ENCODE results near the gene DBF4.
A peak's percentile ranks its signal among the peaks of the same experiment; 100 is the strongest.
"Not testable (repeated sequence)": the region's sequence is repeated elsewhere in the genome, so short reads cannot be mapped to it uniquely, and the experiment has no call there.

Gene DBF4

DNA sequence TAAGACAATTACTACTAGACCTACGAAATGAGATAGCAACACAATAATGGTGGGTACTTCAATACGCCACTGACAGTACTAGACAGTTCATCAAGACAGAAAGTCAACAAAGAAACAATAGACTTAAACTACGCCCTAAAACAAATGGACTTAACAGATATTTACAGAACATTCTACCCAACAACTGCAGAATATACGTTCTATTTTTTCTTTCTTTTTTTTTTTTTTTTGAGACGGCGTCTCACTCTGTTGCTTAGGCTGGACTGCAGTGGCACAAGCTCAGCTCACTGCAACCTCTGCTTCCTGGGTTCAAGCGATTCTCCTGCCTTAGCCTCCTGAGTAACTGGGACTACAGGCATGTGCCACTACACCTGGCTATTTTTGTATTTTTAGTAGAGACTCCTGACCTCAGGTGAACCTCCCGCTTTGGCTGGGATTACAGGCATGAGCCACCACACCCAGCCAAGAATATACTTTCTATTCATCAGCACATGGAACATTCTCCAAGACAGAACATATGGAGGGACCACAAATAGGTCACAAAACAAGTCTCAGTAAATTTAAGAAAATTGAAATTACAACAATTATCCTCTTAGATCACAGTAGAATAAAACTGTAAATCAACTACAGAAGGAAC, 46.6 kb downstream of the DBF4 start:
- not testable (repeated sequence) for H3K36me3 ChIP-seq (ENCODE audit: control insufficient read depth, insufficient read depth, low read length); H3K27ac ChIP-seq (ENCODE audit: low read depth, low read length); H3K9me3 ChIP-seq (ENCODE audit: control insufficient read depth, insufficient read depth, low read depth, low read length); H3K4me3 ChIP-seq (ENCODE audit: low read depth, low read length); H3K27me3 ChIP-seq (ENCODE audit: control insufficient read depth, insufficient read depth, low read length); H3K9ac ChIP-seq (ENCODE audit: low read length)
- H3K4me1 ChIP-seq (ENCODE audit: control insufficient read depth, insufficient read depth, low read length): peaks cover 12% of the 10 kb centered on the region

GRCh38 chr7:87926581-87927461, 50.5 kb downstream of the DBF4 start:
- H3K27ac ChIP-seq (ENCODE audit: low read depth, low read length): peak overlapping the region; percentile 5; the same call in 1 of the 2 replicates
- H3K27me3 ChIP-seq (ENCODE audit: control insufficient read depth, insufficient read depth, low read length): 0 out of 2 replicates have a peak, but pooled peaks cover 4% of the 10 kb centered on the region
- no peaks in the 10 kb centered on the region for H3K9me3 ChIP-seq (ENCODE audit: control insufficient read depth, insufficient read depth, low read depth, low read length)
- H3K9ac ChIP-seq (ENCODE audit: low read length): peak overlapping the region; percentile 36
- no peaks in the 10 kb centered on the region for H3K36me3 ChIP-seq (ENCODE audit: control insufficient read depth, insufficient read depth, low read length)
- peaks cover 12% of the 10 kb centered on the region for H3K4me1 ChIP-seq (ENCODE audit: control insufficient read depth, insufficient read depth, low read length)
- no peak overlapping the region for H3K4me3 ChIP-seq (ENCODE audit: low read depth, low read length)

GRCh38 chr7:87933605-87933952, 57.3 kb downstream of the DBF4 start:
- no peaks in the 10 kb centered on the region for H3K36me3 ChIP-seq (ENCODE audit: control insufficient read depth, insufficient read depth, low read length)
- H3K27me3 ChIP-seq (ENCODE audit: control insufficient read depth, insufficient read depth, low read length): peaks cover 19% of the 10 kb centered on the region
- H3K9ac ChIP-seq (ENCODE audit: low read length): peak overlapping the region; percentile 5
- H3K4me1 ChIP-seq (ENCODE audit: control insufficient read depth, insufficient read depth, low read length): peaks cover 8% of the 10 kb centered on the region; the same call in 1 of the 2 replicates
- H3K4me3 ChIP-seq (ENCODE audit: low read depth, low read length): peak overlapping the region; percentile 88
- H3K27ac ChIP-seq (ENCODE audit: low read depth, low read length): no peak overlapping the region
- H3K9me3 ChIP-seq (ENCODE audit: control insufficient read depth, insufficient read depth, low read depth, low read length): no peaks in the 10 kb centered on the region

GRCh38 chr7:87933953-87934698, 57.8 kb downstream of the DBF4 start, which contains the start of gene ADAM22:
TSS of gene ADAM22 (plus strand) at chr7:87934251. CDS start at chr7:87934466, 215 bp downstream.
- no peaks in the 10 kb centered on the region for H3K9me3 ChIP-seq (ENCODE audit: control insufficient read depth, insufficient read depth, low read depth, low read length)
- peak within 1 kb of the TSS; percentile 80 for H3K9ac ChIP-seq (ENCODE audit: low read length)
- no peaks in the 10 kb centered on the region for H3K36me3 ChIP-seq (ENCODE audit: control insufficient read depth, insufficient read depth, low read length)
- peaks cover 19% of the 10 kb centered on the region for H3K27me3 ChIP-seq (ENCODE audit: control insufficient read depth, insufficient read depth, low read length)
- H3K4me3 ChIP-seq (ENCODE audit: low read depth, low read length): peak within 1 kb of the TSS; percentile 88
- H3K4me1 ChIP-seq (ENCODE audit: control insufficient read depth, insufficient read depth, low read length): peaks cover 8% of the 10 kb centered on the region; the same call in 1 of the 2 replicates
- no peak within 1 kb of the TSS for H3K27ac ChIP-seq (ENCODE audit: low read depth, low read length)

- Histone ChIP-seq H3K4me1 (ENCODE audit: control insufficient read depth, insufficient read depth, low read length) (peaks cover 8% of the 10 kb centered on the region; the same call in 1 of the 2 replicates), H3K9ac (ENCODE audit: low read length) (peak overlapping the region; percentile 23), H3K36me3 (ENCODE audit: control insufficient read depth, insufficient read depth, low read length) (no peaks in the 10 kb centered on the region), H3K4me3 (ENCODE audit: low read depth, low read length) (peak overlapping the region; percentile 88), H3K9me3 (ENCODE audit: control insufficient read depth, insufficient read depth, low read depth, low read length) (no peaks in the 10 kb centered on the region), H3K27ac (ENCODE audit: low read depth, low read length) (no peak overlapping the region), H3K27me3 (ENCODE audit: control insufficient read depth, insufficient read depth, low read length) (peaks cover 19% of the 10 kb centered on the region)
Measured at GRCh38 chr7:87934699-87935383, 58.5 kb downstream of the DBF4 start.

DNA sequence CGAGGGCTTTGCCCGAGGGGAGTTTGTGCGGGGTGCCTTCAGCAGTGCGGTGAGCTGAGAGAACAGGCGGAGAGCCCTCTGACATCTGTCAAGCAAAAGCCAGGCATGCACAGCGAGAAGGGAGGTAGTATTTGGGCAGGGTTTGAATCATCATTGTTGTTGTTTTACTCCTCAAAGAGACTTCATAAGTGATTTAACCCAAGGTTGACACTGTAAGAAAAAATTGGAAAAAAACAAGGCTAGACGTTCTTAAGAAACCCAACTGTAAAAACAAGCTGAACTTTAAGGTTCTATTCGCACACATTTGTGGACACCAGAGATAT, 59.1 kb downstream of the DBF4 start:
- Histone ChIP-seq H3K4me3 (ENCODE audit: low read depth, low read length) (peak overlapping the region; percentile 88), H3K9ac (ENCODE audit: low read length) (no peak overlapping the region), H3K27me3 (ENCODE audit: control insufficient read depth, insufficient read depth, low read length) (peaks cover 16% of the 10 kb centered on the region), H3K4me1 (ENCODE audit: control insufficient read depth, insufficient read depth, low read length) (peaks cover 8% of the 10 kb centered on the region; the same call in 1 of the 2 replicates), H3K9me3 (ENCODE audit: control insufficient read depth, insufficient read depth, low read depth, low read length) (no peaks in the 10 kb centered on the region), H3K27ac (ENCODE audit: low read depth, low read length) (no peak overlapping the region), H3K36me3 (ENCODE audit: control insufficient read depth, insufficient read depth, low read length) (no peaks in the 10 kb centered on the region)

GRCh38 chr7:87941138-87941537, 64.8 kb downstream of the DBF4 start:
- no peak overlapping the region for H3K9ac ChIP-seq (ENCODE audit: low read length)
- no peaks in the 10 kb centered on the region for H3K36me3 ChIP-seq (ENCODE audit: control insufficient read depth, insufficient read depth, low read length)
- H3K4me1 ChIP-seq (ENCODE audit: control insufficient read depth, insufficient read depth, low read length): no peaks in the 10 kb centered on the region
- H3K4me3 ChIP-seq (ENCODE audit: low read depth, low read length): no peak overlapping the region
- H3K9me3 ChIP-seq (ENCODE audit: control insufficient read depth, insufficient read depth, low read depth, low read length): no peaks in the 10 kb centered on the region
- H3K27ac ChIP-seq (ENCODE audit: low read depth, low read length): no peak overlapping the region
- H3K27me3 ChIP-seq (ENCODE audit: control insufficient read depth, insufficient read depth, low read length): no peaks in the 10 kb centered on the region

GRCh38 chr7:87944547-87944946, 68.3 kb downstream of the DBF4 start:
- Histone ChIP-seq H3K36me3 (ENCODE audit: control insufficient read depth, insufficient read depth, low read length) (no peaks in the 10 kb centered on the region), H3K4me3 (ENCODE audit: low read depth, low read length) (no peak overlapping the region), H3K27me3 (ENCODE audit: control insufficient read depth, insufficient read depth, low read length) (no peaks in the 10 kb centered on the region), H3K4me1 (ENCODE audit: control insufficient read depth, insufficient read depth, low read length) (no peaks in the 10 kb centered on the region), H3K27ac (ENCODE audit: low read depth, low read length) (no peak overlapping the region), H3K9me3 (ENCODE audit: control insufficient read depth, insufficient read depth, low read depth, low read length) (no peaks in the 10 kb centered on the region), H3K9ac (ENCODE audit: low read length) (no peak overlapping the region)

- not testable (repeated sequence) for H3K9me3 ChIP-seq (ENCODE audit: control insufficient read depth, insufficient read depth, low read depth, low read length); H3K9ac ChIP-seq (ENCODE audit: low read length); H3K27ac ChIP-seq (ENCODE audit: low read depth, low read length); H3K27me3 ChIP-seq (ENCODE audit: control insufficient read depth, insufficient read depth, low read length); H3K36me3 ChIP-seq (ENCODE audit: control insufficient read depth, insufficient read depth, low read length); H3K4me1 ChIP-seq (ENCODE audit: control insufficient read depth, insufficient read depth, low read length); H3K4me3 ChIP-seq (ENCODE audit: low read depth, low read length)
Measured at GRCh38 chr7:87945926-87946325, 69.6 kb downstream of the DBF4 start.

GRCh38 chr7:87948371-87948770, 72.1 kb downstream of the DBF4 start:
- no peak overlapping the region for H3K9ac ChIP-seq (ENCODE audit: low read length)
- no peak overlapping the region for H3K4me3 ChIP-seq (ENCODE audit: low read depth, low read length)
- no peaks in the 10 kb centered on the region for H3K4me1 ChIP-seq (ENCODE audit: control insufficient read depth, insufficient read depth, low read length)
- no peak overlapping the region for H3K27ac ChIP-seq (ENCODE audit: low read depth, low read length)
- H3K36me3 ChIP-seq (ENCODE audit: control insufficient read depth, insufficient read depth, low read length): no peaks in the 10 kb centered on the region
- H3K27me3 ChIP-seq (ENCODE audit: control insufficient read depth, insufficient read depth, low read length): no peaks in the 10 kb centered on the region
- no peaks in the 10 kb centered on the region for H3K9me3 ChIP-seq (ENCODE audit: control insufficient read depth, insufficient read depth, low read depth, low read length)
